BLaER1 treated with 17β-estradiol and CSF1 and Interleukin-3, amounts not matched to agents 10 nM and 100 nM (cell line): ENCODE measurements around the gene RSPH10B.
"Not testable (repeated sequence)": the region's sequence is repeated elsewhere in the genome, so short reads cannot be mapped to it uniquely, and the experiment has no call there.

Experiments
- H3K27ac ChIP-seq, 11 experiments: shearing (Covaris generic); formaldehyde crosslinking; 2 replicates each; pipeline ENCODE4 v1.8.1; 2022
- H3K27me3 ChIP-seq, 11 experiments: shearing (Covaris generic); formaldehyde crosslinking; 2 replicates each; pipeline ENCODE4 v1.8.1; 2022
- H3K36me3 ChIP-seq, 11 experiments: shearing (Covaris generic); formaldehyde crosslinking; 2 replicates each; pipeline ENCODE4 v1.8.1; 2022
- H3K4me1 ChIP-seq, 10 experiments: shearing (Covaris generic); formaldehyde crosslinking; 2 replicates each; pipeline ENCODE4 v1.8.1; 2022
- H3K4me2 ChIP-seq, 11 experiments: shearing (Covaris generic); formaldehyde crosslinking; 2 replicates each; pipeline ENCODE4 v1.8.1; 2022
- H3K4me3 ChIP-seq, 10 experiments: shearing (Covaris generic); formaldehyde crosslinking; 2 replicates each; pipeline ENCODE4 v1.8.1; 2022
- H3K9ac ChIP-seq, 11 experiments: shearing (Covaris generic); formaldehyde crosslinking; 2 replicates each; pipeline ENCODE4 v1.8.1; 2022
- H3K9me3 ChIP-seq, 11 experiments: shearing (Covaris generic); formaldehyde crosslinking; replicated peaks in 1 of 11; 2 replicates each; pipeline ENCODE4 v1.8.1; 2022
- H4K20me1 ChIP-seq, 11 experiments: shearing (Covaris generic); formaldehyde crosslinking; 2 replicates each; pipeline ENCODE4 v1.8.1; 2022
- Cebpa-rat ChIP-seq, 11 experiments: shearing (Covaris generic); IDR thresholded peaks; 2 replicates each; pipeline ENCODE4 v1.8.1; 2022

RSPH10B gene

GRCh38 chr7:5924180-5924579, 46.3 kb downstream of the RSPH10B start:
- not testable (repeated sequence) for H3K9me3 ChIP-seq, H3K4me2 ChIP-seq, H3K4me3 ChIP-seq, H3K36me3 ChIP-seq, H3K9ac ChIP-seq, H3K4me1 ChIP-seq, H3K27me3 ChIP-seq, H4K20me1 ChIP-seq, H3K27ac ChIP-seq

- not testable (repeated sequence) for H3K4me1 ChIP-seq, H4K20me1 ChIP-seq, H3K27me3 ChIP-seq, H3K9ac ChIP-seq, H3K4me2 ChIP-seq, H3K4me3 ChIP-seq, H3K27ac ChIP-seq, H3K9me3 ChIP-seq
- H3K36me3 ChIP-seq: peaks cover 0 to 21% (median 4%) of the 10 kb centered on the region in 11 experiments; a peak in 16 of 22 replicates
Observed at GRCh38 chr7:5916529-5916928, 54.0 kb downstream of the RSPH10B start.

- not testable (repeated sequence) for H3K4me2 ChIP-seq, H3K9me3 ChIP-seq, H4K20me1 ChIP-seq
Observed at GRCh38 chr7:5908835-5909234, 61.7 kb downstream of the RSPH10B start.

GRCh38 chr7:5904726-5905125, 65.8 kb downstream of the RSPH10B start:
- H3K9ac ChIP-seq: not testable (repeated sequence)

More at GRCh38 chr7:5908835-5909234, 61.7 kb downstream of the RSPH10B start:
- H3K27ac ChIP-seq, H3K27me3 ChIP-seq, H3K9ac ChIP-seq, H3K4me3 ChIP-seq, H3K4me1 ChIP-seq: not testable (repeated sequence)
- H3K36me3 ChIP-seq: peaks cover 25 to 65% (median 40%) of the 10 kb centered on the region in 11 experiments

GRCh38 chr7:5903002-5903401, 67.5 kb downstream of the RSPH10B start:
- not testable (repeated sequence) for H4K20me1 ChIP-seq, H3K4me1 ChIP-seq, H3K9ac ChIP-seq, H3K9me3 ChIP-seq, H3K4me2 ChIP-seq, H3K27me3 ChIP-seq, H3K27ac ChIP-seq, H3K4me3 ChIP-seq
- peaks cover 20 to 53% (median 42%) of the 10 kb centered on the region in 11 experiments for H3K36me3 ChIP-seq

More at GRCh38 chr7:5904726-5905125, 65.8 kb downstream of the RSPH10B start:
- peaks cover 20 to 64% (median 44%) of the 10 kb centered on the region in 11 experiments for H3K36me3 ChIP-seq
- not testable (repeated sequence) for H3K4me2 ChIP-seq, H3K27ac ChIP-seq, H3K27me3 ChIP-seq, H4K20me1 ChIP-seq, H3K4me3 ChIP-seq, H3K9me3 ChIP-seq, H3K4me1 ChIP-seq

GRCh38 chr7:5898480-5899224, 71.8 kb downstream of the RSPH10B start, which contains the start of gene CCZ1:
CCZ1 (plus strand) TSS chr7:5898733; CDS start chr7:5898800, 67 bp downstream.
- not testable (repeated sequence) for H3K27me3 ChIP-seq, H3K4me1 ChIP-seq, H3K9me3 ChIP-seq, H4K20me1 ChIP-seq
- Histone ChIP-seq H3K27ac (peak within 1 kb of the TSS; percentile 46 to 73 (median 68); a peak in 20 of 22 replicates), H3K9ac (peak within 1 kb of the TSS; percentile 48 to 71 (median 65); a peak in 15 of 22 replicates), H3K4me3 (peak within 1 kb of the TSS; percentile 44 to 64 (median 53)), H3K36me3 (peaks cover 8 to 23% (median 19%) of the 10 kb centered on the region in 11 experiments; a peak in 17 of 22 replicates), H3K4me2 (peak within 1 kb of the TSS; percentile 26 to 62 (median 48); a peak in 17 of 22 replicates)

- not testable (repeated sequence) for H4K20me1 ChIP-seq, H3K27me3 ChIP-seq, H3K4me1 ChIP-seq, H3K9ac ChIP-seq, H3K9me3 ChIP-seq, H3K27ac ChIP-seq, H3K4me3 ChIP-seq
- H3K36me3 ChIP-seq: peaks cover under 1 to 11% (median 8%) of the 10 kb centered on the region in 11 experiments; a peak in 12 of 22 replicates
- H3K4me2 ChIP-seq: 0 out of 22 replicates have a peak overlapping the region, but pooled peaks of 1 of the 11 experiments have one; percentile 46
Observed at GRCh38 chr7:5897369-5897919, 73.0 kb downstream of the RSPH10B start.

GRCh38 chr7:5892498-5892897, 78.0 kb downstream of the RSPH10B start:
- Histone ChIP-seq H3K9ac (no peak overlapping the region), H3K4me1 (peaks cover 0 to 8% (median 0%) of the 10 kb centered on the region in 10 experiments; a peak in 4 of 20 replicates), H3K36me3 (no peaks in the 10 kb centered on the region), H3K27me3 (no peaks in the 10 kb centered on the region), H3K4me2 (no peak overlapping the region), H4K20me1 (no peaks in the 10 kb centered on the region), H3K27ac (no peak overlapping the region), H3K4me3 (no peak overlapping the region), H3K9me3 (no peaks in the 10 kb centered on the region)
- no peak for TF ChIP-seq Cebpa-rat (IDR thresholded peaks at IDR 0.05)

- H3K27me3 ChIP-seq, H4K20me1 ChIP-seq, H3K27ac ChIP-seq, H3K36me3 ChIP-seq, H3K4me3 ChIP-seq, H3K9ac ChIP-seq, H3K4me2 ChIP-seq, H3K4me1 ChIP-seq, H3K9me3 ChIP-seq: not testable (repeated sequence)
Observed at GRCh38 chr7:5890244-5890643, 80.2 kb downstream of the RSPH10B start.

GRCh38 chr7:5888021-5888420, 82.5 kb downstream of the RSPH10B start:
- H3K27me3 ChIP-seq, H3K36me3 ChIP-seq, H3K9ac ChIP-seq: not testable (repeated sequence)

GRCh38 chr7:5884431-5884830, 86.1 kb downstream of the RSPH10B start:
- not testable (repeated sequence) for H3K36me3 ChIP-seq, H3K27ac ChIP-seq, H3K4me3 ChIP-seq, H3K9ac ChIP-seq, H4K20me1 ChIP-seq, H3K4me2 ChIP-seq, H3K9me3 ChIP-seq, H3K4me1 ChIP-seq, H3K27me3 ChIP-seq

More at GRCh38 chr7:5888021-5888420, 82.5 kb downstream of the RSPH10B start:
- H3K27ac ChIP-seq, H3K4me3 ChIP-seq, H4K20me1 ChIP-seq, H3K4me1 ChIP-seq, H3K9me3 ChIP-seq, H3K4me2 ChIP-seq: not testable (repeated sequence)

- H3K4me3 ChIP-seq, H3K4me1 ChIP-seq, H3K9me3 ChIP-seq, H3K27ac ChIP-seq, H4K20me1 ChIP-seq, H3K27me3 ChIP-seq, H3K36me3 ChIP-seq, H3K4me2 ChIP-seq, H3K9ac ChIP-seq: not testable (repeated sequence)
Observed at GRCh38 chr7:5880106-5880505, 90.4 kb downstream of the RSPH10B start.

- not testable (repeated sequence) for H3K27ac ChIP-seq, H3K9ac ChIP-seq, H3K36me3 ChIP-seq, H3K4me1 ChIP-seq, H3K4me3 ChIP-seq, H3K9me3 ChIP-seq, H3K4me2 ChIP-seq, H4K20me1 ChIP-seq, H3K27me3 ChIP-seq
Observed at GRCh38 chr7:5879591-5879990, 90.9 kb downstream of the RSPH10B start.
